ENCODE data around the gene FAF1. TPM values are rescaled to one million over a fixed set of nuclear protein-coding genes. Genes with fewer than 3 reads are reported as not detected.

Gene FAF1
- total and polyA plus RNA-seq, 9 of the 15 experiments (the other 6 are each of a cell fraction or from before 2014, with no cell fraction given): 48.7 to 225 (median 118) TPM

GRCh38 chr1:50493710-50494109, 466.4 kb downstream of the FAF1 start:
- H2AFZ ChIP-seq (ENCODE audit: low read depth, low read length): no peak overlapping the region
- ATAC-seq (no peak), FAIRE-seq (no peak), DNase-seq (ENCODE audit: extremely low read depth in 1 of 4, low spot score in 3 of 4) (no peak)
- POLR2A ChIA-PET: no interaction called here
- H3K4me3 ChIP-seq: no peak overlapping the region
- BruUV-seq (replicated peaks): no TSS peak
- in situ Hi-C loops (cut with MboI): no loop called here
- no peaks in the 10 kb centered on the region for H3K9me3 ChIP-seq (replicated peaks; ENCODE audit: control insufficient read depth, insufficient read depth, low read depth, low read length)
- CTCF ChIA-PET (ENCODE audit: low intra/inter-chr PET ratio): no interaction called here
- no peaks in the 10 kb centered on the region for H3K79me2 ChIP-seq (ENCODE audit: control insufficient read depth, insufficient read depth, low read length)
- no peak overlapping the region for H3K9ac ChIP-seq (ENCODE audit: insufficient read depth in 1 of 2, low read depth in 2 of 2, low read length in 2 of 2)
- H3K27me3 ChIP-seq (ENCODE audit: control insufficient read depth in 2 of 2, insufficient read depth in 2 of 2, low read length in 2 of 2): no peaks in the 10 kb centered on the region
- H3K9me1 ChIP-seq (ENCODE audit: control insufficient read depth, insufficient read depth, low read length): no peaks in the 10 kb centered on the region
- 75% methylated on average over 2 of the region's 2 CpGs for WGBS (ENCODE audit: insufficient coverage, low coverage, missing lambda C conversion rate)
- TF ChIP-seq TGIF2 (CRISPR knock-in tag; IDR thresholded peaks at IDR 0.05) (no peak), MED1 (CRISPR knock-in tag; IDR thresholded peaks at IDR 0.05; ENCODE audit: borderline replicate concordance) (no peak), ZNF274 (IDR thresholded peaks at IDR 0.05; ENCODE audit: borderline replicate concordance, low read depth, low read length) (no peak), RNF2 (IDR thresholded peaks at IDR 0.05) (no peak), HMG20B (CRISPR knock-in tag; IDR thresholded peaks at IDR 0.05) (no peak), KDM5B (IDR thresholded peaks at IDR 0.05; ENCODE audit: insufficient replicate concordance, low read depth, low read length) (no peak), ATF1 (CRISPR knock-in tag; IDR thresholded peaks at IDR 0.05) (no peak), ATF1 (tag; IDR thresholded peaks at IDR 0.05) (no peak), PRDM10 (IDR thresholded peaks at IDR 0.05; ENCODE audit: partially characterized antibody) (no peak), PYGO2 (tag; IDR thresholded peaks at IDR 0.05) (no peak)
- intact Hi-C loops (cut with micrococcal nuclease): no loop called here
- H3K4me1 ChIP-seq (replicated peaks in 1 of 2; ENCODE audit: control insufficient read depth in 2 of 2, insufficient read depth in 2 of 2, low read length in 2 of 2): no peaks in the 10 kb centered on the region
- no peak overlapping the region for H3K4me2 ChIP-seq (ENCODE audit: insufficient read depth, low read length)
- no peaks in the 10 kb centered on the region for H4K20me1 ChIP-seq (replicated peaks; ENCODE audit: control insufficient read depth, insufficient read depth, low read length)
- H3K27ac ChIP-seq (ENCODE audit: extremely low read depth, low read depth, low read length): no peak overlapping the region
- peaks cover 38% of the 10 kb centered on the region for H3K36me3 ChIP-seq (ENCODE audit: control insufficient read depth, insufficient read depth, low read length)

Measured in K562 (cell line).